Astrocyte (in vitro differentiated cells and primary cell): ENCODE measurements around the gene RMRP. TPM values are rescaled to one million over a fixed set of nuclear protein-coding genes. Genes with fewer than 3 reads are reported as not detected.

Experiments
- DNase-seq: peaks from one replicate; pipeline ENCODE4 v3.0.0-alpha.2; 2010; ENCODE audit warnings: low read depth
- FAIRE-seq: peaks from 2 replicates; lab custom pipeline; 2011; peaks lifted over from hg19 to GRCh38; lab: Jason Lieb, UNC
- H2AFZ ChIP-seq: 2 replicates; pipeline ENCODE4 v1.6.0; 2012; ENCODE audit warnings: low read depth, low read length, inconsistent platforms
- H3K27ac ChIP-seq: 2 replicates; pipeline ENCODE4 v1.5.1; 2011; ENCODE audit warnings: low read depth, low read length, inconsistent platforms
- H3K27me3 ChIP-seq: 2 replicates; pipeline ENCODE4 v1.6.0; 2011; ENCODE audit warnings: low read length, inconsistent platforms; ENCODE audit not compliant: insufficient read depth
- H3K36me3 ChIP-seq: 2 replicates; pipeline ENCODE4 v1.5.1; 2011; ENCODE audit warnings: low read length, inconsistent platforms; ENCODE audit not compliant: insufficient read depth
- H3K4me1 ChIP-seq: 2 replicates; pipeline ENCODE4 v1.5.1; 2011; ENCODE audit warnings: low read length, inconsistent platforms; ENCODE audit not compliant: insufficient read depth
- H3K4me2 ChIP-seq: 2 replicates; pipeline ENCODE4 v1.6.0; 2012; ENCODE audit warnings: low read length, inconsistent platforms
- H3K4me3 ChIP-seq: 2 replicates; pipeline ENCODE4 v1.5.1; 2011; ENCODE audit warnings: low read depth, mild to moderate bottlenecking, low read length, inconsistent platforms; ENCODE audit not compliant: insufficient read depth
- H3K79me2 ChIP-seq: 2 replicates; pipeline ENCODE4 v1.6.0; 2012; ENCODE audit warnings: mild to moderate bottlenecking, low read length, inconsistent platforms; ENCODE audit not compliant: insufficient read depth
- H3K9ac ChIP-seq: 2 replicates; pipeline ENCODE4 v1.6.0; 2012; ENCODE audit warnings: mild to moderate bottlenecking, low read length, inconsistent platforms
- H3K9me3 ChIP-seq: 2 replicates; pipeline ENCODE4 v1.5.1; 2012; ENCODE audit warnings: low read depth, mild to moderate bottlenecking, low read length, inconsistent platforms; ENCODE audit not compliant: insufficient read depth
- H4K20me1 ChIP-seq: 2 replicates; pipeline ENCODE4 v1.6.0; 2012; ENCODE audit warnings: low read length, inconsistent platforms; ENCODE audit not compliant: insufficient read depth
- H3K27ac Mint-ChIP-seq: one replicate; pipeline ENCODE4 v1.8.0; 2021; ENCODE audit warnings: mild to moderate bottlenecking, mixed read lengths; ENCODE audit not compliant: unreplicated experiment
- H3K27me3 Mint-ChIP-seq: one replicate; pipeline ENCODE4 v1.8.0; 2021; ENCODE audit warnings: low read depth, mixed read lengths; ENCODE audit not compliant: unreplicated experiment
- H3K36me3 Mint-ChIP-seq: one replicate; pipeline ENCODE4 v1.8.0; 2021; ENCODE audit warnings: low read depth, mixed read lengths; ENCODE audit not compliant: unreplicated experiment
- H3K4me1 Mint-ChIP-seq: one replicate; pipeline ENCODE4 v1.8.0; 2021; ENCODE audit warnings: low read depth, mixed read lengths; ENCODE audit not compliant: unreplicated experiment
- H3K4me3 Mint-ChIP-seq: one replicate; pipeline ENCODE4 v1.8.0; 2021; ENCODE audit warnings: mild to moderate bottlenecking, moderate library complexity, mixed read lengths; ENCODE audit not compliant: unreplicated experiment
- H3K9me3 Mint-ChIP-seq: one replicate; pipeline ENCODE4 v1.8.0; 2021; ENCODE audit warnings: mild to moderate bottlenecking, mixed read lengths; ENCODE audit not compliant: unreplicated experiment
- CTCF ChIP-seq: IDR thresholded peaks from 2 replicates; pipeline ENCODE4 v1.5.1; 2011; ENCODE audit warnings: low read depth, mild to moderate bottlenecking, inconsistent platforms, low read length, moderate library complexity; ENCODE audit not compliant: insufficient read depth
- EZH2 ChIP-seq: IDR thresholded peaks from 2 replicates; pipeline ENCODE4 v1.6.1; 2012; ENCODE audit warnings: mild to moderate bottlenecking, low read length, inconsistent platforms; ENCODE audit not compliant: insufficient read depth
- total RNA-seq: library from RNA; stranded (reverse); gene quantifications from 2 replicates; pipeline ENCODE4 v1.2.1, GENCODE V29; 2021

Gene RMRP
- total RNA-seq, 1 donor from 2014 or later, result 13,402 TPM

GRCh38 chr9:35667939-35668338, 10.1 kb upstream of the RMRP start:
- H3K4me1 ChIP-seq, result peaks cover 21% of the 10 kb centered on the region
- TF ChIP-seq CTCF (no peak), EZH2 (no peak)
- no peak overlapping the region for H3K4me3 Mint-ChIP-seq
- no peak overlapping the region for H2AFZ ChIP-seq
- no peak overlapping the region for H3K4me2 ChIP-seq
- H3K36me3 Mint-ChIP-seq, result peaks cover under 1% of the 10 kb centered on the region
- H3K4me1 Mint-ChIP-seq, result peaks cover 7% of the 10 kb centered on the region
- peaks cover under 1% of the 10 kb centered on the region for H3K27me3 ChIP-seq
- DNase-seq (no peak), FAIRE-seq (no peak)
- no peak overlapping the region for H3K27ac Mint-ChIP-seq
- peaks cover 3% of the 10 kb centered on the region for H3K27me3 Mint-ChIP-seq
- H3K9ac ChIP-seq, result no peak overlapping the region
- no peak overlapping the region for H3K27ac ChIP-seq
- H3K36me3 ChIP-seq, result no peaks in the 10 kb centered on the region
- H3K4me3 ChIP-seq, result no peak overlapping the region
- H3K9me3 Mint-ChIP-seq, result no peaks in the 10 kb centered on the region
- H3K79me2 ChIP-seq, result no peaks in the 10 kb centered on the region
- H3K9me3 ChIP-seq, result no peaks in the 10 kb centered on the region
- no peaks in the 10 kb centered on the region for H4K20me1 ChIP-seq

DNA sequence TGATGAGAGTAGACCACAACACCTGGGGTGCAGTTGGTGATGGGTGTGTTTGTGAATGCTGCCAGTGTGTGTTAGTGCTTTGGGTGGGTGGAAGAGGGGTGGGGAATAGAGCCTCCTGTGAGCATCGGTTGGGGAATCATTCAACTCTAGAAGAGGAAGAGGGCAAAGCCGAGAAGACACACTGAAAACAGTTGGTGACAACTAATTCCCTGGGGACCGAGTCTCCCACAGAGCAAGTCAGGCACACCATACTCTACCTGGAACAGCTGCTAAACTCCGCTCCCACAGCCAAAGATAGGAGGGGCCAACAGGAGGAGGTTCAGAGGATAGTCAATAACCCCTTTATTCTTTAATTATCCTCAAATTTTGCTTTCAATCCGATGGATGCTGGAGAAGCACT, 8.7 kb upstream of the RMRP start:
- DNase-seq (no peak), FAIRE-seq (no peak)
- Histone ChIP-seq H3K9ac (no peak overlapping the region), H3K27ac (no peak overlapping the region), H3K9me3 (no peaks in the 10 kb centered on the region), H3K36me3 (peaks cover 4% of the 10 kb centered on the region), H2AFZ (no peak overlapping the region), H3K4me1 (peaks cover 21% of the 10 kb centered on the region), H3K4me3 (no peak overlapping the region), H3K4me2 (no peak overlapping the region), H3K79me2 (no peaks in the 10 kb centered on the region), H4K20me1 (no peaks in the 10 kb centered on the region), H3K27me3 (no peaks in the 10 kb centered on the region)
- Mint-ChIP-seq H3K4me1 (peaks cover 10% of the 10 kb centered on the region), H3K9me3 (no peaks in the 10 kb centered on the region), H3K36me3 (peaks cover 1% of the 10 kb centered on the region), H3K27ac (no peak overlapping the region), H3K4me3 (no peak overlapping the region), H3K27me3 (peaks cover 2% of the 10 kb centered on the region)
- TF ChIP-seq CTCF (no peak), EZH2 (no peak)

DNA sequence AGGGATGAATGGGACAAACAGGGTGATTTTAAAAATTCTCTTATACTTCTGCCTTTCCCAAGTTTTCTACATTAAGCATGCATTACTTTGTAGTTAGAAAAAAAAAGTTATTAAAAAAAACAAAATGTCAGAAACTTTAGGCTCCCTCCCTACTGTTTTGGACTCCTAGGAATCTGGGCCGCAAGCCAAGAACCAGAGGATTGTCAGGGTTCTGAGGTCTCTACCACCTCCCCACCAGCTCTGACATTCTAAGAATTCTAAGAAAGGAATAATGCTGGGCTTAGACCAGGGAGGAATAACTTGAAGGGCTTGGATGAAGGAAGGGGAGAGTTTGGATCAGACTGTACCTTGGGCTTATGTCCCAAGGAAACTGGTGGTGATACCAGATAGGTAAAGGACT, 8.2 kb upstream of the RMRP start:
- Histone ChIP-seq H3K9me3 (no peaks in the 10 kb centered on the region), H3K27ac (no peak overlapping the region), H3K36me3 (peaks cover 4% of the 10 kb centered on the region), H2AFZ (no peak overlapping the region), H3K27me3 (no peaks in the 10 kb centered on the region), H4K20me1 (no peaks in the 10 kb centered on the region), H3K4me2 (no peak overlapping the region), H3K4me1 (peaks cover 21% of the 10 kb centered on the region), H3K4me3 (no peak overlapping the region), H3K79me2 (no peaks in the 10 kb centered on the region), H3K9ac (no peak overlapping the region)
- H3K4me1 Mint-ChIP-seq, result peaks cover 10% of the 10 kb centered on the region
- peaks cover 2% of the 10 kb centered on the region for H3K27me3 Mint-ChIP-seq
- FAIRE-seq (no peak), DNase-seq (peak; percentile 16)
- no peak for TF ChIP-seq EZH2
- no peak for TF ChIP-seq CTCF
- H3K4me3 Mint-ChIP-seq, result peak overlapping the region; percentile 80
- H3K36me3 Mint-ChIP-seq, result peaks cover 1% of the 10 kb centered on the region
- H3K27ac Mint-ChIP-seq, result no peak overlapping the region
- H3K9me3 Mint-ChIP-seq, result no peaks in the 10 kb centered on the region
